LNCAP (cell line): ENCODE measurements around the gene DNAJB13.

Experiments used
- CTCF ChIP-seq: fragments of 450-650 bp; IDR thresholded peaks from 2 replicates; pipeline ENCODE4 v1.5.1; 2017; ENCODE audit warnings: mild to moderate bottlenecking

Gene DNAJB13

DNA sequence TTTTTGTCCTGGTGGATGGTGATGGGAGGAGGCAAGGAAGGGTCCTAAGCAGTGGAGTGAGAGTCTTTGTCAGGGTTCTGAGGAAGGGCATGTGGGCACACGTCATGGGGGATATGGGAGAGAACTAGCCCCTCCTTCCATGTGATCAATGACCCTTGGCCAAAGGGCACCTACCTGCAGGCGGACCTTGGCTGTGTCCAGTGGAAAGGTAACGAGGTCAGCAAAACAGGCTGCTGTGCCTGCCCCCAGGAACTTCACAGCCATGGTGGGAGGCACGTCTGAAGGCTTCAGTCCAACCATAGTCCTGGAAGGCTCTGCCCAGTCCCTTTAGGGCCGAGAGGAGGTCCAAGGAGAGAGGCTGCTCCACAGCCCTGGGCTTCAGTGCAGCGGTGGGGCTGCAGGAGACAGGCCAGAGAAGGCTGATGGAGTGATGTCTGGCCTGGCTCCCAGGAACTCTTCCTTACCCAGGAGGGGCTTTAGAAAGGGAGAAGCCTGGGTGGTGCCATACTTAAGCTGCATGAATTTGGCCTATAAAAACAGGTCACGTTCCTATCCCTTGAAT lies 56.0 kb downstream of the DNAJB13 start:
- TF ChIP-seq CTCF: no peak

- no peak for TF ChIP-seq CTCF
Measured at GRCh38 chr11:74007691-74008372, 57.0 kb downstream of the DNAJB13 start.

DNA sequence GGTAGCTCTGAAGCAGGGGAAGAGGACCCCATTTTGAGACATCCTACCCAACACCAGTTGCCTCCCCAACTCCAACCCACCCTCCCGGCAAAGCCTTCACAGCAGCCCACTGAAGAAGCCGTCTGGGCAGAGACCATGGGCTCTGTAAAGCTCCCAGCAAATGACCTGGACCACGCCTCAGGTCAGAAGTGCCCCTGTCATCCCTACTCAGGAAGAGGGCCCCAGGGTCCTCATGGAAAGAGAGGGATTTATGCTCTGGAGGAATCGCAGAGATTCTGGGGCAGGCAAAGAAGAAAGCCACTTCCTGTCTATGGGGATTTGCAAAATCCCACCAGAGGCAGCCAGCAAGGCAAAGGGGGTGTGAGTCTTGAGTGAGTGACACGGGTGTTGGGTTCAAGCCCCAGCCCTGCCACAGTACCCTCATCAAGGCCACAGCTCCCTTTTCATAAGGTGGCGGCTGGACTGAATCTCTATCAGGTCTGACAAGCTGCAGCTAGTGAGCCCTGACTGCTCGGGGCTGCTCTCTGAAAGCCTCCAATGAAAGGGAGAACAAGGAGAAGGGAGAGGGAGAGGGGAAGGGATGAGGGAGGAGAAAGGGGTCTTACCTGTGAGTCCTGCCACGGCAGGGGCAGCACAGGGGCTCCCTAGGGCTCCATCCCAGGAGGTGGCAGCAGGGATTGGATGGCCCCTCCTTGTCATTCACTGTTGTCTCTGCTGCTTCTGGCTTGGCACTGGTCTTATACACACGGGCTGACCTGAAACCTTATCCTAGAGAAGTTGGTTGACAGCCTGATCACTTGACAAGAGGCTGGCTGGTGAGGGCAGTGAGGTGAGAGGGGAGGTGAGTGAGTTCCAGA lies 57.8 kb downstream of the DNAJB13 start, which contains the start of gene UCP3:
Gene UCP3, minus strand, starts transcription at position 713 of the 857 bp plus-strand sequence. CDS start 2,043 bp downstream, outside the sequence.
- no peak for TF ChIP-seq CTCF

GRCh38 chr11:74009230-74009547 lies 58.4 kb downstream of the DNAJB13 start:
- TF ChIP-seq CTCF: no peak

GRCh38 chr11:74009675-74010305 lies 59.0 kb downstream of the DNAJB13 start:
- TF ChIP-seq CTCF: no peak

- no peak for TF ChIP-seq CTCF
Measured at GRCh38 chr11:74010306-74011300, 59.8 kb downstream of the DNAJB13 start.
